Smooth muscle cell of the brain vasculature (primary cell): Measurements from ENCODE around the gene PRAC1.

Experiments
- DNase-seq: peaks from one replicate; pipeline ENCODE4 v3.0.0-alpha.2; 2012; ENCODE audit warnings: low read depth, low spot score

The PRAC1 gene

GRCh38 chr17:48704361-48705248 is 17.7 kb downstream of the PRAC1 start:
- no peak for DNase-seq

DNA sequence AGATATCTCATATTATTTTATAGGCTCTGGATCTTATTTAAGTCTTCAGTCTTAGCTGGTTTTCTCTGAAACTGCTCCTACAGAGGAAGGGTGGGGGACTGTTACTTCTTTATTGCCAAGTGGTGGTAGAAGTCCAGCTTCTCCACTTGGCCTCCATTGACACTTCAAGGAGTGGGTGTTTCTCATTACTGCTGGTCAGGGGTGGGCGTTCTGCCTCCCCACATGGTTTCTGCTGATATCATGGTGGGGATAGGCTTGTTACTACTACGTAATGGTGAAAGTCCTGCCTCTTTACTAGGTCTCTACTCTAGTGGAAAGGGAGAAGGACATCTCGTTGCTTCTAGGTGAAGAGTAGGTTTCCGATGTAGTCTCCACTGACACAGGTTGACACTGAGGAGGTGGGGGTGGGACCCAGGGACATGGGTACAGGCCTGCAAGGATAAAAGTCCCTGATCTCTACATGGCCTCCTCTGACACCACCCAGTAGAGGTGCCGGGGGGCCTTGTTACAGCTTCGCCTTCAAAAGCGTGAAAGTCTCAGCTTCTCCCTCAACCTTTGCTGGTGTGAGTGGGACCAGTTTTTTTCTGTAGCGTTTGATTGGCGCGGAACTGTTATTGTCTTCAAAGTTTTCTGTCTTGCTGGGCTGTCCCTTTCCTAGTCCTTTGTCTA is 20.3 kb downstream of the PRAC1 start:
- DNase-seq: no peak

- DNase-seq: no peak
These were observed 29.1 kb downstream of the PRAC1 start for GRCh38 chr17:48693178-48693577.

DNA sequence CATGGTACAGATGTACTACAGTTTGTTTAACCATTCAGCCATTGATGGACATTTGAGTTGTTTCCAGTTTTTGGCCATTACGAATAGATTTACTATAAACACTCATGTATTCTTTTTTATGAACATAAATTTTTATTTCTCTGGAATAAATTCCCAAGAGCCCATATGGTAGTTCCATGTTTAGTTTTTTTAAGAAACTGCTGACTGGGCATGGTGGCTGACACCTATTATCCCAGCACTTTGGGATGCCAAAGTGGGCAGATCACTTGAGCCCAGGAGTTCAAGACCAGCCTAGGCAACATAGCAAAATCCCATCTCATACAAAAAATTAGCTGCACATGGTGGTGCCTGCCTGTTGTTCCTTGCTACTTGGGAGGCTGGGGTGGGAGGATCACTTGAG is 30.3 kb downstream of the PRAC1 start:
- no peak for DNase-seq

- DNase-seq: no peak
These were observed 31.7 kb downstream of the PRAC1 start for GRCh38 chr17:48690655-48691054.

- no peak for DNase-seq
These were observed 40.7 kb downstream of the PRAC1 start for GRCh38 chr17:48681609-48682008.

- no peak for DNase-seq
These were observed 42.8 kb downstream of the PRAC1 start for GRCh38 chr17:48679385-48680096.

- DNase-seq: no peak
These were observed 44.0 kb downstream of the PRAC1 start for GRCh38 chr17:48678141-48678971.

DNA sequence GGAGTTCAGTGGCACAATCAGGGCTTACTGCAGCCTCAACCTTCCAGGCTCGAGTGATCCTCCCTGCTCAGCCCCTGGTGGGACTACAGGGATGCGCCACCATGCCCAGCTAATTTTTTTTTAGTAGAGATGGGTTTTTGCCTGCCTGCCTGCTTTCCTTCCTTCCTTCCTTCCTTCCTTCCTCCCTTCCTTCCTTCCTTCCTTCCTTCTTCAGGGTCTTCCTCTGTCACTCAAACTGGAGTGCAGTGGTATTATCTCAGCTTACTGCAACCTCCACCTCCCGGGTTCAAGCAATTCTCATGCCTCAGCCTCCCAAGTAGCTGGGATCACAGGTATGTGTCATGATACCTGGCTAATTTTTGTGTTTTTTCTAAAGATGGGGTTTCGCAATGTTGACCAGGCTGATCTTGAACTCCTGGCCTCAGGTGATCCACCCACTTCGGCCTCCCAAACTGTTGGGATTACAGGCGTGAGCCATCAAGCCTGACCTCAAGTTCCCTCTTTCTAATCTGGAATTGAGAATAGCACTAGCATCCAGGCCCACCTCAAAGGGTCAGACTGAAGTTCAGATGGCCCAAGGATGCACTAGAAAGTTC is 45.3 kb downstream of the PRAC1 start:
- no peak for DNase-seq

DNA sequence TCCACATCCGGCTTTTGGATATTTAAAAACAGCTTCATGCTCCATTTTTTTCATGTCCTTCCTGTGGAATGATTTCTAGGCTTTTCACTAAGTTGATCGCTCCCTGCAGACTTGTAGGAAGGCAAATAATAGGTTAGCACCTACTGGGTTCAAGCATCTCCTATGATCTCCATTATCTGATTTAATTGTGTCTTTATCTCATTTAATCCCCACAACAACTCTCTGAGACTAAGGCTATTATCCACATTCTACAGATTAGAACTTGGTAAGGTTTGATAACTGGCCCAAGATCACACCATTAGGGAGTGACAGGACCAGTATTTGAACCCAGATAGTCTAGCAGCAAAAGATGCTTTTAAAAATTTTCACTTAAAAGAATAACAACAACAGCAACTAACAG is 50.0 kb downstream of the PRAC1 start:
- no peak for DNase-seq
